NOMO-1 (cell line): Measurements from ENCODE around the gene CBFB.
"Not testable (repeated sequence)": the region's sequence is repeated elsewhere in the genome, so short reads cannot be mapped to it uniquely, and the experiment has no call there.

Experiments
- DNase-seq, 2 experiments: peaks; one replicate each; lab custom pipeline; 2025; ENCODE audit not compliant: unreplicated experiment in 2 of 2; lab: John Stamatoyannopoulos, UW

CBFB gene

DNA sequence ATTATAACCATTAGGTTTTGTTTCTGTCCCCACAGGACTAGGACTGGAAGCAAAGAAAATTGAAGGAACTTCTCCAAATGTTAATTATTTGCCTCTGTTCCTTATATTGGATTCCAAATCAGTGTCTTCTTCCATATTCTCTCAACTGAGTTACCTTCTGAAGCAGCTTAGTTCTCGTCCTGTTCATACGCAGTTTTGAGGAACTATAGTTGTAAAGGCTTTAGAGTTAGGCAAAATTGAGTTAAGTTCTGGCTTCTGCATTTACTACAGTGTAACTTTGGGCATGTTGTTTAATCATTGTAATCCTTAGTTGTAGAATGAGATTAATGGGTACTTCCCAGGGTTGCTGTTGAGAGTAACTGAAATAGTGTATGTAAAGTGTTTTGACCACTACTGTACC is 11.2 kb downstream of the CBFB start:
- DNase-seq = no peak

DNA sequence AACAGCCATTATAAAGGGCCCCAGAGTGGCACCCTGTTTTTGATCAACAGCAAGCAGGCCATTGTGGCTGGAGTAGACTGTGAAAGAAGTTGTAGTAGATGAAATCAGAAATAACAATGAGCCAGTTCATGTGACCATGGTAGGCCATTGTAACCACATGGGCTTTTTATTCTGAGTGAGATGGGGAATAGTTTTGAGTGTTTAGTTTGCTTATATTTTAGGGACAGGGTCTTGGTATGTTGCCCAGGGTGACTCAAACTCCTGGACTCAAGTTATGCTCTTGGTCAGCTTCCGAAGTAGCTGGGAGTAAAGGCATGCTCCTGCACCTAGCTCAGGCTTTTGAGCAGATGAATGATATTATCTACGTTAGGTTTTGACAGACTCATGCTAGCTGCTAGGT is 12.0 kb downstream of the CBFB start:
- DNase-seq = no peak

DNA sequence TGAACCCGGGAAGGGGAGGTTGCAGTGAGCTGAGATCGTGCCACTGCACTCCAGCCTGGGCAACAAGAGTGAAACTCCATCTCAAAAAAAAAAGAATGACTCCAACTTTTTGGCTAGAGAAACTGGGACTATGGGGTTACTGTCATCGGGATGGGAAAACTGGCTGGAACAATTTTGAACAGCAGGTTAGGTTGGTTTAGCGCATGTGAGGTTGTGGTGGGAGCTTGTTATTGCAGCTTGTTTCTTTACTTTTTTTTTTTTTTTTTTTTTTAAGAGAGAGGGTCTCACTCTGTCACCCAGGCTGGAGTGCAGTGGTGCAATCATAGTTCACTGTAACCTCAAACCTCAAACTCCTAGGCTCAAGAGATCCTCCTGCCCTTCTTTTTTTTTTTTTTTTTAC is 12.6 kb downstream of the CBFB start:
- not testable (repeated sequence) for DNase-seq

DNA sequence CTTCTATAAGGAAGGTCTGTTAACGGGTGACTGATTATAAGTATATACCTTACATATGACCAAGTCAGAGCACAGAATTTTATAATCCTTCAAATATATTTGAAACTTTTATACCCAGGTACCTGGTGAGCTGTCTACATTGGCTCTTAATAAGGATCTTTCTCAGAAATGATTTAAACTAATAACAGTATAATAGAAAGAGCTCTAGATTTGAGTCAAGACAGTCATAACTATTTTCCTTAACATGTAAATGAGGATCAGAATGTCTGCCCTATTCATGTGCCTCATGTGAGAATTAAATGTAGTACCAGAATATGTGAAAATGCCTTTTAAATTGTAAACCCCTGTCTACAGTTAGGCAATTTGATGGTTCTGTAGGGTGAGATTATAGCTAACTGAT is 14.5 kb downstream of the CBFB start:
- DNase-seq = no peak

DNA sequence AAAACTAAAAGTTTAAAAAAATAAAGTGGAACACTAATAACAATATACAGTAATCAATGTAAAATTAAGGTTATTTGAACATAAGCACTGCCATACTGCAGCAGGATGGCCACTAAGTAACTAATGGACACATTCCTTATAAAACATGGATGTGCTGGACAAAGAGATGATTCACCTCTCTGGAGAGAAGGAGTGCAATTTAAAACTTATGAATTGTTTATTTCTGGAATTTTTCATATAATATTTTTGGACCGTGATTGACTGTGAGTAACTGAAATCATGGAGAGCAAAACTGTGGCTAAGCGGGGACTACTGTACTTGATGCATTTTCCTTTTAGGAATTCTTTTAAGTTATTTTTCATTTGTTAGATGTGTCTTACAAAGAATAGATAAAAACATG is 21.8 kb downstream of the CBFB start:
- DNase-seq = no peak

DNA sequence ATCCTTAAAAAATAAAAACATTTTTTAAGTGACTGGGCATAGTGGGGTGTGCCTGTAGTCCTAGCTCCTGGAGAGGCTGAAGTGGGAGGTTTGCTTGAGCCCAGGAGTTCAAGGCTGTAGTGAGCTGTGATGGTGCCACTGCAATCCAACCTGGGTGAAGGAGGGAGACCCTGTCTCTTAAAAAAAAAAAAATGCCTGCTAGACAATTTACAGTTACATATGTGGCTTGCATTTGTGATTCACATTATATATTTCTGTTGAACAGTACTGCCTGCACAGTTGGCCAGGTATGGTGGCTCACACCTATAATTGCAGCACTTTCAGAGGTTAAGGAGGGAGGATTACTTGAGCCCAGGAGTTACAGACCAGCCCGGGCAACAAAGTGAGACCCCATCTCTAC is 23.4 kb downstream of the CBFB start:
- DNase-seq = no peak

DNA sequence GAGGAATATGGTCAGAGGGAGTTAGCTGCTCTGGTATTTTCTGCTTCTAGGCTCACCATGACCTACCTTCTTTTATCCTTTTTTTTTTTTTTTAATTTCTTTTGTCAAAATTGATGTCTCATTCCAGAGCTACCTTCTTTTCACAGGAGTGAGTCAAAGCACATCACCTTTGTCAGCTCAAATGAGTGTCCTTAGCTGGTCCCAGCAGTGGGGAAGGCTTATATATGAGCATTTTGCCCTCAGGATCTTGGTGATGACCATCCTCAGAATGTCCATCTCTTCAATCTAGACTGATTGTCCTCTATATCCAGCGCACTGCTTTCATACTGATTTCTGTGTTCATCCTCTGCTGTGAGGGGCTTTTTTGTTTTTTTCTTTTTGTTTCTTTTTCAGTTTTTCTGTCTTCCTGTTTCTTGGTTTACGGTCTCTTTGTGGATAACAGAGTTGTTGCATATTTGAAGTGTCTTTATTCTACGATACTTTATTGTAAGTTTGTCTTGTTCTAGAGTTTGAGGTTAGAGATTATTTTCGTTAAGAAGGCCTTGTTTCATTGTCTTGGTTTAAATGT is 24.9 kb downstream of the CBFB start:
- DNase-seq = no peak

DNA sequence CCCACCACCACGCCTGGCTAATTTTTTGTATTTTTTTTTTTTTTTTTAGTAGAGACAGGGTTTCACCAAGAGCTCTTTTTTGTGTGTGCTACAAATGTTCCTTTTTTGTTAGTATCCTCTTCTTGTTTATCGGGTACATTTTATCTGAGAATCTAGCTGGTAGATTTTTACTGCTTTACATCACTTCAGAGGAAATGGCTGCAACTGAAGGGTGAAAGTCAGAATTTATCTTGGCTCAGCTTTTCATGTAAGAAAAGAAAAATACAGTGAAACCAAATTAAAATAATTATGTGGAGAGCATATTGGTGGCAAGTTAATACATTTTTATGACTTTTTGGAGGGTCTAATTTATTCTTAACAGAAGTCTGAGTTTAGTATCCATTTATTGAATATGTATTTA is 26.0 kb downstream of the CBFB start:
- no peak for DNase-seq

DNA sequence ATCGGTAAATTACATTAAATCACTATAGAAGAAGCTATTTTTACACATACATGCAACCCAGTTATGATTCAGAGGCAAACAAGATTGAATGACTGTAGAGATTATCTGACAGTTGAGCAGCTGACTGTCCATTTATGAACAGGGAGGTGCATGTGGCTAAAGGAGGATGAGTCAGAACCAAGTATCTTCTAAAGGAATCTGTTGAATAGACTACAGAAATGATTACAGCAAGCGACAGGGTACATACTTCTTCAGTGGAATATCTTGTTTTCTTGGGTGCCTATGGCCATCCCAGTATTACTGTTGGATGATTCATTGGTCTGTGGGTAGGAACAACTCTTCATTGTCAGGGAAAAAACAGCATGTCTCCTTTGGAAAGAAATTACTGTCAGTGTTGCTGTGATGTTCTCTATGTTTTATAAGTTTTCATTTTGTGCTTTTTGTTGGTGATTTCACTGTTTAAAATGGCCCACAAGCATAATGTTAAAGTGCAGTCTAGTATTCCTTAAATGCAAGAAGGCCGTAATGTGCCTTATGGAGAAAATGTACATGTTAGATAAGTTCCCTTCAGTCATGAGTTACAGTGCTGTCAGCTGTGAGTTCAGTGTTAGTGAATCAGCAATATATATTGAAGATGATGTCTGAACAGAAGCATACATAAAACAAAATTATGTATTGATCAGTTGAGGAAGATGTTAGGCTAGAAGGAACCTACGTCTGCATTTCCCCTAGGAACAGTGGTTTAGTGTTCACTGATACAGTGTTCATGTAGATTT is 27.0 kb downstream of the CBFB start:
- no peak for DNase-seq

DNA sequence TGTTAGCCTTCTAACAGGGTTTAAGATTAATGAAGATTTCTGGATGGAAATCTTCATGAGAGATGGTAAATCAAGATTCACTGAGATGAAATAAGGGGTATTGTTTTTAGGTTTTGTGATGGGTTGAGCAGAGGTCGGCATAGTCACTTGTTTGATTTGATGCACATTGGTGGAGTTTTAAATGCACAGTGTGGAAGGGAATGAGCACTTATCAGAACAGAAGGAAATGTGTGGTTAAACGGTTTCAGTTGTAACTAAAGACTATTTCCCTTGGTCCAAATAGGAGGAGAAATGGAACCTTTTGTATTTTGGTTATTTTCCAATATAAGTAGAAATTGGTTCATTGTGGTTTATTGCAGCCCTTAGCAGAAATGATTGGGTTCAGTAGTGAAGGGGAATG is 34.1 kb downstream of the CBFB start:
- no peak for DNase-seq

DNA sequence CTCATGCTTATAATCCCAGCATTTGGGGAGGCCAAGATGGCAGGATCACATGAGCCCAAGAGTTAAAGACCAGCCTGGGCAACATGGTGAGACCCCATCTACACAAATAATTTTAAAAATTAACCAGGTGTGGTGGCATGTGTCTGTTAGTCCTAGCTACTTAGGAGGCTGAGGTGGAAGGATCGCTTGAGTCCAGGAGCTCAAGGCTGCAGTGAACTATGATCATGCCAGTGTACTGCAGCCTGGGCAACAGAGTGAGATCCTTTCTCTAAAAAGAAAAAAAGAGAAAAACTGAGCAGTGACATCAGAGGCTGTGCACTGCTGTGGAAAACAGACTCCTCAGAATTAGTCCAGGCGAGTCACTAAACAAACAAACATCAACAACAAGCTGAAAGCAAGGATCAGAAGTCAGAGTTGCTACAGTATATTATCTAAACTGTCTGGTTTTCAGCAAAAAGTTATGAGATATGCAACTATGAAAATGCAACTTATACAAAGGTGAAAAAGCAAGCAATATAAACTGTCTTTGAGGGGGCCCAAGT is 39.3 kb downstream of the CBFB start:
- DNase-seq = no peak

DNA sequence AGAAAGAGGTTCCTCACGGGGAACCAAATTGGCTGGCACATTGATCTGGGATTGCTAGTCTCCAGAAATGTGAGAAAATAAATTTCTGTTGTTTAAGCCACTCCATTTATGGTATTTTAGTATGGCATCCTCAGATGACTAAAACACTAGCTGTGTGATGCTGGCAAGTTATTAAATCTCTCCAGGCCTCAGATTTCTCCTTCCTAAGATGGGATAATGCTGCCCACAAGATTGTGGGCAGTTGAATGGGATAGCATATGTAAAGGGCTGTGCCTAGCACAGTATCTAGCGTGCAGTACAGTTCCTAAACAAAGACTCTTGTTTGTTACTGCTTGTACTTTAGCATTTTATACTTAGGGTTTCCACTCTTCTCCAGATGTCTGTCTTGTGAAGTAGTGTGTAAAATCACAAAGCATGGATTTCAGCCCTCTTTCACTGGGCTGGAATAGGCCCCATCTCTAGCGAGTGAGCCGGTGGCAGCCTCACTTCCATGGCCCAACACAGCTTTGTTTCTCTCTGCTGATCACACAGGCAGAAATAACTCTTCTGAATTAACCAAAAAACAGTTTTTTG is 42.6 kb downstream of the CBFB start:
- no peak for DNase-seq

DNA sequence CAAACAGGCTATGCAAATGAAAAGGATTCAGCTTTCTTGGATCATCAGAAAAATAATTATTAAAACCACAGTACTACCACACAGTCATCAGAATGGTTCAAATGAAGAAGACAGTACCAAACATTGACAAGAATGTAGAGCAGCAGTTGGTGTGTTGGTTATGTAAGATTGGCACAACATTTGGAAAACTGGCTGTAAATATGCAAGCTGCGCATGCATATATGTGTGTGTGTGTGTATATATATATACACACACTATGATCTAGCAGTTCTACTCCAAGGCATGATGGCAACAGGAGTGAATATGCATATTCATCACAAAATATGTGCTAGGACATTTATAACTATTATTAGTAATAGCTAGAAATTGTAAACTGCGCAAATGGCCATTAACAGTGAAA is 46.4 kb downstream of the CBFB start:
- DNase-seq = no peak

DNA sequence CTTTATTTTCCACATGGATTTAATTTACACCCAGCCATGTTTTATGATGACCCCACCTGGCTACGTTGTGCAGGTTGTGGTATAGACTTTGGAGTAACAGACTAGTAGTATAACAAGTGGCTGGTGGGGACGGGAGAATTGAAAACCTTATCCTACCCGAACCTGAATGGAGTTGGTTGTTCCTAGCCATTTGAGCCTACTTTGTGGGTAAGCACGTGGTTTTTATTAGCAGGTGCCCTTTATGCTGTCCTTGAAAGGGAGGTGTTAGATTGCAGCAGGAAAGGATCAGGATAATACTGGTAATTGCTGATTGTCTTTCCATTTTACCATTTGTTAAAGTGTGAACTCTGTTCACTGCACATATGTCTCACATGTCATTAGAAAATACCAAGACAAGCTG is 48.9 kb downstream of the CBFB start:
- DNase-seq = no peak

DNA sequence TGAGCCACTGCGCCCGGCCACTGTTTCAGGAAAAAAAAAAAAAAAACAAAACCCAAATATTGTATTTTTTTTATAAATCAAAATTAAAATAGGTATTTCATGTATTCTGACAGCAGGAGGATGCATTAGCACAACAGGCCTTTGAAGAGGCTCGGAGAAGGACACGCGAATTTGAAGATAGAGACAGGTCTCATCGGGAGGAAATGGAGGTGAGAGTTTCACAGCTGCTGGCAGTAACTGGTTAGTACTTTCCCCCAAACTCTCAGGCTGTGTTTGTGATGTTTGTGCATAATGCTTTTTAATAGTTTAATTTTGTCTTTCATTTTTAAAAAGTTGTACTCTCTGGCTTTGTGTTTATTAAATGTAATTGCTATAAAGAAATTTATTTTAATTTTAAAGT is 53.2 kb downstream of the CBFB start:
- no peak for DNase-seq

DNA sequence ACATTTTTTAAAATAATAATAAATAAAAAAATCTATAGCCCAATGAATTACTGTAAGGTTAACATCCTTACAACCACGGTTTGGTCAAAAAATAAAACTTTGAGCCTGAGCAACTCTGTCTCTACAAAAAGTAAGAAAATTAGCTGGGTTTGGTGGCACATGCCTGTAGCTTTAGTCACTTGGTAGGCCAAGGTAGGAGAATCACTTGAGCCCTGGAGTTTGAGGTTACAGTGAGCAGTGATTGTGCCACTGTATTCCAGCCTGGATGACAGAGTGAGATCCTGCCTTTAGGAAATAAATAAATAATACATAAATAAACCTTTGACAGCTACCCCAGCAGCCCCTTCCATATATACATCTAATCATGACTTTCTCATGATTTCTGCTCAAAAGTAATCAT is 53.9 kb downstream of the CBFB start:
- no peak for DNase-seq

DNA sequence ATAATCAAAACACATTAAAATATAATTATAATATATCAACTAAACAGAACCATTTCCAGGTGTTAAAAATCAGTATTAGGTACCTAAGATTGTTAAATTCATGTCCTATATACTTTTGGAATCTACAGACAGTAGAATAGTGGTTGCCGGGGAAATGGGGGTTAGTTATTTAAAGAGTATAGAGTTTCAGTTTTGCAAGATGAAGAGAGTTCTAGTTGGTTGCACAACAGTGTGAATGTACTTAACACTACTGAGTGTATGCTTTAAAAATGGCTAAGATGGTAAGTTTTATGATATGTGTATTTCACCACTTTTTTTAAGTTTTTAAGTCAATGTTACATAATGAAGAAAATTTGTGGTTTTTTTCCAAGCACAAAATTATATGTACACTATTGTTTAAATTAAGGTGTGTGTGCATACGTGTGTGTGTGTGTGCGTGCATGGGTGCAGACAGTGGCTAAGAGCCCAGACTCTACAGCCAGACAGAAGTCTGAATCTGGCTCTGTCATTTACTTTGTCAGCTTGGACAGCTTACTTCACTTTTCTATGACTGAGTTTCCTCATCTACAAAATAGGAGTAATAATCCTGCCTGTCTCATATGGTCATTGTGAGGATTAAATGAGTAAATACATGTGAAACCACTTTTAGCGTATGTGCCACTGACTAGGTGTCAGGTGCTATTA is 55.5 kb downstream of the CBFB start:
- DNase-seq = peak; percentile 61 to 89

DNA sequence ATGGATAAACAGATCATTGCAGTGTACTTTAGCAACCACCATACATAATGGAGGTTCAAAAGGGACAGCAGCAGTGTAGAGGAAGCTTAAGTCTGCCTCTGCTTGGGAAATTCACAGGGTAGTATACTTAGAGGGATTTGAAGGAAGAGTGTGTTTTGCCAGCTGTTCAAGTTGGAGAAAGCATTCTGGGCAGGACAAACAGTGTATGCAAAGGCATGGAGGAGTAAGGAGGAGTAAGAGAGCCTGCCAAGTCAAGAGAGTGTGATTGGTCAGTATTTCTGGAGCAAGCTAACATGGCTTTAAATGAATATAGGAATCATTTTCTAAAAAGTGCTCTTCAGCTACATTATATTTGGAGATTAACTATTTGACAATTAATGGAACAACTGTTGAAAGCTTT is 57.9 kb downstream of the CBFB start:
- no peak for DNase-seq

DNA sequence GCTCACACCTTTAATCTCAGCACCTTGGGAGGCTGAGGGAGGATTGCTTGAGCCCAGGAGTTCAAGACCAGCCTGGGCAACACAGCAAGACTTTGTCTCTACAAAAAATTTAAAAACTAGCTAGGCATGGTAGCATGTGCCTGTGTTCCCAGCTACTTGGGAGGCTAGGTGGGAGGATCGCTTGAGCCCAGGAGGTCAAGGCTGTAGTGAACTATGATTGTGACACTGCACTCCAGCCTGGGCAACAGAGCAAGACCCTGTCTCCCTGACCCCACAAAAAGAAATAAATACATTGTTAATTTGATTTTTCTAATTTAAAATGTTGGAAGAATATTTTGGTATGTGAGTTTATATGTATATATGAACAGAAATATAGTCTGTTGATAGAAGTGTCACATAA is 58.3 kb downstream of the CBFB start:
- no peak for DNase-seq

DNA sequence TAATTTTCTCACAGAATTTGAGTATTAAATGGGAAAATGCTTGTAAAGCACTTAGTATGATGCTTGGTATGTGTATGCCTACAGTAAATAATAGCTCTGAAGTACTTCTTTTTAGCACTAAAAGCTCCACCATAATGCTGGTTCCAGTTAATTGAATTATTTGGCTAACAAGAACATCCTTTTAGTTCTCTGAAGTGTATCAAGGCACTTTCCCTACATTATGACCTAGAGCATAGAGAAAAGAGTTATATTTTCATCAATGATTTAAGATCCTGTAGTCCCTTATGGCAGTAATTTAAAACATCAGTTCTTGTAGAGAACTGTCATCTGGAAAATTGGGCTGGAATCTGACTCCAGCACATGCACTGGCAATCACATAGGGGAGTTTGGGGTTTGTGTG is 58.9 kb downstream of the CBFB start:
- DNase-seq = no peak

DNA sequence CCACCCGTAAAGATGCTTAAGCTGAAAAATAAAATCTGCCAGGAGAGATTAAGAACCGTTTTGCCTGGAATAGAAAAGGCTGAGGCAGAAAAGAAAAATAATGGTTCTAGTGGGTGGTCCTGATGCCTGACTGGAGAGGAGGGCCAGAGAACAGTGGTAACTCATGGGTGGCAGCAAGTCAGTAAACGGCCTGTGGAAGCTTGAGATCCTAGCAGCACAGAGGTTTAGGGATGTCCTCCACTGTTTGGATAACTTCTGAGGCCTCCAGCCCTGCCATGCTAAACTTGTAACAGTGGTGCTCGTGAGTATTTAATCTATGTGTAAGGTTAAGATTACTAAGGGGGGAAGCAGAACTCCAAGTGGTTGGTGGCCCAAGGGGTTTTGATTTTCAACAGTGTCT is 59.6 kb downstream of the CBFB start:
- no peak for DNase-seq

DNA sequence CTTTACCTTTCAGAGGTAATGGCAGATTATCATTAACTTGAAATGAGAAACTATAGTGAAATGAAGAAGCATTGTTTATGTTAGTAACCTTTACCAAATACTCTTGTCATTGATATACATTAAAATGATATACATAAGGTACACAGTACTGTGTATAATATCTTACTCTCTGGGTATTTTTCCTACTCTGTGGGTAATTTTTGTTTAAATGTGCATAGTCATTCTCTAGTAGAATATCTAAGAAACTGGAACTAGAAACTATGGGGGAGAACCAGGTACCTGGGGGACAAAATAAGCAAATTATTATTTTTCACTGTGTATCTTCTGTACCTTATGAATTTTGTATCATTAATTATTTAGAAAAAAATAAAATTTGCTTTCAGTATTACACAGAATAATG is 60.2 kb downstream of the CBFB start:
- DNase-seq = no peak
